GM12892 (cell line): ENCODE results near the gene GABPB2.

Source experiments
- POLR2A ChIP-seq: IDR thresholded peaks from 2 replicates; pipeline ENCODE4 v1.6.1; 2011; ENCODE audit warnings: low read depth, low read length, control low read depth
- POLR2AphosphoS5 ChIP-seq: IDR thresholded peaks from 2 replicates; pipeline ENCODE4 v1.6.1; 2011; ENCODE audit warnings: low read depth, low read length, control low read depth

- TF ChIP-seq POLR2AphosphoS5 (no peak), POLR2A (no peak)
Measured at GRCh38 chr1:151024540-151025146, 45.9 kb upstream of the GABPB2 start.
